Measurements from ENCODE around the gene FBXW11. TPM values are rescaled to one million over a fixed set of nuclear protein-coding genes. Genes with fewer than 3 reads are reported as not detected.

FBXW11 gene
- total RNA-seq, 1 donor from 2014 or later: 110 TPM

DNA sequence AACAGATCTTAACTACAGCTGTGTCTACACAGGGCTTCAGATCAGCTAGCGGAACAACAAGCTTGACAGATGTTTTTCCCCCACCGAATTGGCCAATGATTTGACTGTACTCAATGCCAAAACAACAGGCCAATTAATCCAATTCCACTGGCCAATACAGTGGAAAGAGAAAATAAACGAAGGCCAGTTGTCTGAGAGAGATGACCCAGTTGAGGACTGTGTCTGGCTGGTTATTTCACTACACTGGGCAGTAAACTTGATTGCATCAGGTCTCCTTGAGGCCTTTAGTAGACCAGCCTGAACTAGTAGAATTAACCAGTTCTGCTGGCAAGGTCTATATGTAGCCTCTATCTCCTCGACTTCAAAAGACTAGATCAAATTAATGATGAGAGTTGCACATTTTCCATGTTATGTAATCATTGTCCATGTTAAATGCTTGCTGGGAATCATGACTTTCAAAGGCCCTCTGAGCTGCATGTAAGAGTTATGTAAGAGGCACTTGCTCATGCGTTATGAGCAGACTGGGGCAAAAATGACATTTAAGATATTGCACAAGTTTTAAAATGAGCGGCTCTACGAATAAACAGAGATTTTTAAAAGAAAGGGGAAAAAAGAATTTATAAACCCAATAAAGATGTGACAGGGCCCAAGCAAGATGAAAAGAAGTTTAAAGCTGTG, 192.5 kb downstream of the FBXW11 start:
- Mint-ChIP-seq H3K9me3 (ENCODE audit: unreplicated experiment) (peaks cover 2% of the 10 kb centered on the region), H3K27ac (ENCODE audit: unreplicated experiment) (no peak overlapping the region), H3K36me3 (ENCODE audit: unreplicated experiment) (no peaks in the 10 kb centered on the region), H3K4me1 (ENCODE audit: low read depth, unreplicated experiment) (no peaks in the 10 kb centered on the region), H3K4me3 (ENCODE audit: unreplicated experiment) (no peak overlapping the region), H3K27me3 (ENCODE audit: unreplicated experiment) (no peaks in the 10 kb centered on the region)
- no peak for DNase-seq
- TF ChIP-seq, protein P1, sequence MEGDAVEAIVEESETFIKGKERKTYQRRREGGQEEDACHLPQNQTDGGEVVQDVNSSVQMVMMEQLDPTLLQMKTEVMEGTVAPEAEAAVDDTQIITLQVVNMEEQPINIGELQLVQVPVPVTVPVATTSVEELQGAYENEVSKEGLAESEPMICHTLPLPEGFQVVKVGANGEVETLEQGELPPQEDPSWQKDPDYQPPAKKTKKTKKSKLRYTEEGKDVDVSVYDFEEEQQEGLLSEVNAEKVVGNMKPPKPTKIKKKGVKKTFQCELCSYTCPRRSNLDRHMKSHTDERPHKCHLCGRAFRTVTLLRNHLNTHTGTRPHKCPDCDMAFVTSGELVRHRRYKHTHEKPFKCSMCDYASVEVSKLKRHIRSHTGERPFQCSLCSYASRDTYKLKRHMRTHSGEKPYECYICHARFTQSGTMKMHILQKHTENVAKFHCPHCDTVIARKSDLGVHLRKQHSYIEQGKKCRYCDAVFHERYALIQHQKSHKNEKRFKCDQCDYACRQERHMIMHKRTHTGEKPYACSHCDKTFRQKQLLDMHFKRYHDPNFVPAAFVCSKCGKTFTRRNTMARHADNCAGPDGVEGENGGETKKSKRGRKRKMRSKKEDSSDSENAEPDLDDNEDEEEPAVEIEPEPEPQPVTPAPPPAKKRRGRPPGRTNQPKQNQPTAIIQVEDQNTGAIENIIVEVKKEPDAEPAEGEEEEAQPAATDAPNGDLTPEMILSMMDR (IDR thresholded peaks at IDR 0.05; ENCODE audit: partially characterized antibody, unreplicated experiment): no peak

DNA sequence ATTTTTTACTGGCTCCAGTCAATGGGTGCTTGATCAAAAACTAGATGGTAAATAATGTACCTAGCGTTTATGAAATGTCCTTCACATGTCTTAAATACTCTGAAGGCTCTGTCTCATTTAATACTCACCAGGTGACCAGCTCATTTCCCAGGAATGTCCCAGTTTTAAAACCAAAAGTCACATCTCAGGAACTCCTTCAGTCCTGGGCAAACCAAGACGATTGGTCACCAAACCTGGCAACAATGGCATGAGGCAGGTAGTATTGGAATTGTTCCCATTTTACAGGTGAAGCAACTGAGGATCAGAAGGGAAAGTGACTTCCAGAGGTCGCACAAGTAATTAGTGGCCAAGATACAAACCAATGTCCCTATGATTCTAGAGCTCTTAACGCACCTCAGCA, 193.2 kb downstream of the FBXW11 start:
- H3K4me3 Mint-ChIP-seq (ENCODE audit: unreplicated experiment): no peak overlapping the region

More for the DNA sequence above, 193.2 kb downstream of the FBXW11 start:
- Mint-ChIP-seq H3K27me3 (ENCODE audit: unreplicated experiment) (no peaks in the 10 kb centered on the region), H3K36me3 (ENCODE audit: unreplicated experiment) (no peaks in the 10 kb centered on the region), H3K9me3 (ENCODE audit: unreplicated experiment) (peaks cover 2% of the 10 kb centered on the region), H3K27ac (ENCODE audit: unreplicated experiment) (no peak overlapping the region), H3K4me1 (ENCODE audit: low read depth, unreplicated experiment) (no peaks in the 10 kb centered on the region)
- DNase-seq: no peak
- TF ChIP-seq, protein P1 (IDR thresholded peaks at IDR 0.05; ENCODE audit: partially characterized antibody, unreplicated experiment): no peak

Other genes with a start within 250 kb of the FBXW11 start
- gene SMIM23, start 220.8 kb downstream of the FBXW11 start, total RNA-seq (ENCODE audit: unreplicated experiment): not detected
- 84.7 TPM for gene STK10, start 181.6 kb upstream of the FBXW11 start, total RNA-seq (ENCODE audit: unreplicated experiment)
- not detected for gene EFCAB9, start 187.5 kb upstream of the FBXW11 start, total RNA-seq (ENCODE audit: unreplicated experiment)